Thoracic aorta (tissue), 2 donors: ENCODE data around the gene ZNF212. TPM values are rescaled to one million over a fixed set of nuclear protein-coding genes. Genes with fewer than 3 reads are reported as not detected.
"Not testable (repeated sequence)": the region's sequence is repeated elsewhere in the genome, so short reads cannot be mapped to it uniquely, and the experiment has no call there.

Source experiments
- ATAC-seq: fragments of 150-250 bp; one replicate; pipeline ENCODE4 v1.8.0; 2017; ENCODE audit warnings: low read depth; ENCODE audit not compliant: insufficient number of reproducible peaks, low FRiP score
- DNase-seq: peaks from one replicate; pipeline ENCODE4 v3.0.0-alpha.2; 2020; ENCODE audit warnings: low spot score
- H3K27ac ChIP-seq, 2 donors: fragments of 200-600 bp; sonication (generic); 1 replicate in 1 of 2; 2 replicates in 1 of 2; pipeline ENCODE4 v1.5.1; 2016; ENCODE audit warnings: mild to moderate bottlenecking in 2 of 2, moderate library complexity in 2 of 2
- H3K27me3 ChIP-seq: fragments of 200-600 bp; sonication (generic); replicated peaks from 2 replicates; pipeline ENCODE4 v1.6.0; 2016; ENCODE audit warnings: mild to moderate bottlenecking; ENCODE audit not compliant: insufficient read depth
- H3K36me3 ChIP-seq: fragments of 200-600 bp; sonication (generic); one replicate; pipeline ENCODE4 v1.5.1; 2016
- H3K4me1 ChIP-seq, 2 donors: fragments of 200-600 bp; sonication (generic); 1 replicate in 1 of 2; 2 replicates in 1 of 2; pipeline versions ENCODE4 v1.5.1 to v1.6.0; 2016; ENCODE audit warnings: low read depth in 2 of 2, mild to moderate bottlenecking in 1 of 2; ENCODE audit not compliant: control insufficient read depth in 1 of 2
- H3K4me3 ChIP-seq: fragments of 200-600 bp; sonication (generic); 2 replicates; pipeline ENCODE4 v1.5.1; 2016; ENCODE audit warnings: mild to moderate bottlenecking
- H3K9me3 ChIP-seq: fragments of 200-600 bp; sonication (generic); 2 replicates; pipeline ENCODE4 v1.5.1; 2016
- CTCF ChIP-seq: fragments of 200-600 bp; sonication (generic); IDR thresholded peaks from one replicate; pipeline ENCODE4 v1.5.1; 2019; ENCODE audit warnings: antibody characterized with exemption
- total RNA-seq, 2 donors: library from RNA; depleted of rRNA; stranded (reverse); fragments of >200 nt; gene quantifications; one replicate each; pipeline versions ENCODE4 v1.1.0 to v1.2.3, GENCODE V29; 2016

Gene ZNF212
- total RNA-seq, 2 donors from 2014 or later: 6.6 to 8.3 TPM

DNA sequence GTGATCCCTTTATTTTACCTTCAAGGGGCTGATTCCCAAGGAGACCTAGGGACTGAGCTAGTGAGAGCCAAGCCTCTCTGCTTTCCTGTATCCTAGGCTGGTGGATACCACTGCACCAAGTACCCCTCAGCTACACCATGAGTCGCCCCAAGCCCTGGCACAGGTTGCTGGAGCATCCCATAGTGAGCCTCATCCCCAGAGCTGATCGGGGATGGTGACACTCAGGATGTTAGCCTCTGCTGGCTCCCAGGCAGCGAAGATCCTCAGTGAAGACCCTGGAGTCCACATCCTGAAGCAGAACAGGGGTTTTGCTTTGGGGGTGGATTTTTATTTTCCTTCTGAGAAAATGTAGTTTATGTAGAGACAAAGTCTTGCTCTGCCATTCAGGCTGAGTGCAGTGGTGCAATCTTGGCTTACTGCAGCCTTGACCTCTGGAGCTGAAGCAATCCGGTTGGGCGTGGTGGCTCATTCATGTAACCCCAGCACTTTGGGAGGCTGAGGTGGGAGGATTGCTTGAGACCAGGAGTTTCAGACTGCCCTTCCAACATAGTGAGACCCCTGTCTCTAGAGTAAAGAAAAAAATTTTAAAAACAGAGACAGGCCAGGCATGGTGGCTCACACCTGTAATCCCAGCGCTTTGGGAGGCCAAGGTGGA lies 12.5 kb upstream of the ZNF212 start:
- H3K27me3 ChIP-seq: no peaks in the 10 kb centered on the region
- H3K27ac ChIP-seq: no peak overlapping the region
- no peaks in the 10 kb centered on the region for H3K4me1 ChIP-seq
- DNase-seq (no peak), ATAC-seq (no peak)
- H3K36me3 ChIP-seq: peaks cover 19% of the 10 kb centered on the region
- H3K4me3 ChIP-seq: no peak overlapping the region
- H3K9me3 ChIP-seq: no peaks in the 10 kb centered on the region
- no peak for TF ChIP-seq CTCF

DNA sequence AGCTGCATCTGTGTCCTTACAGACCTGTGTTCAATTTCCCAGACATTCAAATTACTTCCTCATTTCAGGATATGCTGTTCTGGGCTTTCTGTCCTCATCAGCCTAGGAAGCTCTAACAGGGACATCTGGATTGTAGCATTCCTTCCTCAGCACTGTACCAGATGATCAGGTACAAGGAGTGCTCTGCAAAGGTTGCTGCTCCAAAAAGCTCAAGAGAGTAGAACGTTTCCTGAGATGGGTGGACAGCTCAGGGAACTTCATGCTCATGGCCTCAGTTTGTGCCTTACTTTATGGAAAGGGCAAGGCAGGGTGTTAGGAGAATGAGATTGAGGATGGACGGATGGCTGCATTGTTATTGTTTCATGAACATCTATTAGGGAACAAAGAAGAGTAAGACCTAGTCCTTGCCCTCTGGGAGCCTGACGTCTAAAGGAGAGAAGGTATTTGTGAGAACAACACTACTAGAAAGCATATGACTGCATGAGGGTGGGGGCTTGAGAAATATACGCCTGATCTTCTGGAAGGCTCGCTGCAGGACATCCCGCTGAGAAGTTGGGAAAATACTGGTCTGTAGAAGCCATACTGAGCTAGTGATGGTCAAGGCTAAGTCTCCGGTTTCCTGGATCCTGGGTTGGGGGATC lies 10.5 kb upstream of the ZNF212 start:
- Histone ChIP-seq H3K4me1 (no peaks in the 10 kb centered on the region), H3K9me3 (no peaks in the 10 kb centered on the region), H3K27me3 (no peaks in the 10 kb centered on the region), H3K27ac (no peak overlapping the region), H3K4me3 (no peak overlapping the region), H3K36me3 (peaks cover 12% of the 10 kb centered on the region)
- ATAC-seq (no peak), DNase-seq (no peak)
- TF ChIP-seq CTCF: no peak

DNA sequence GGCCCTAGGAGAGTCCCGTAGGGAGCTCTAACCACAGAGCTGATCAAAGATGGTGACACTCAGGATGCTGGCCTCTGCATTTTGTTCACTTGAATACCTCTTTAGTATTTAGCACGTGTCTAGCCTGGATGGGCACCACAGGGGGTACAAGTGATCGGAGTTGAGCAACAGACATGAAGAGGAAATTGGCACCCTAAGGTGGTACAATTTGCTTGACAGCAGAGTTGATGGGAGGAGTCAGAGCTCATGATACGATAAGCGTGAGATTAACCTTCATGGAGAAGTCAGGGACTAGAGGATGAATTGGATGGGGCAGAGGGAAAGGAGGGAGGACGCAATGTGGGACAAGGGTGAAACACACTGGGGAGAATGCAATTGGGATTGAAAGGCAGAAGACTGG lies 9.9 kb upstream of the ZNF212 start:
- no peaks in the 10 kb centered on the region for H3K27me3 ChIP-seq
- H3K4me1 ChIP-seq: no peaks in the 10 kb centered on the region
- no peak for TF ChIP-seq CTCF
- peaks cover 11% of the 10 kb centered on the region for H3K36me3 ChIP-seq
- no peak overlapping the region for H3K4me3 ChIP-seq
- H3K27ac ChIP-seq: no peak overlapping the region
- DNase-seq: no peak
- H3K9me3 ChIP-seq: no peaks in the 10 kb centered on the region
- ATAC-seq: no peak

GRCh38 chr7:149232362-149232761 lies 7.1 kb upstream of the ZNF212 start:
- Histone ChIP-seq H3K36me3 (no peaks in the 10 kb centered on the region), H3K27me3 (no peaks in the 10 kb centered on the region), H3K9me3 (no peaks in the 10 kb centered on the region), H3K4me1 (no peaks in the 10 kb centered on the region), H3K4me3 (no peak overlapping the region), H3K27ac (no peak overlapping the region)
- ATAC-seq (no peak), DNase-seq (no peak)
- TF ChIP-seq CTCF: no peak

DNA sequence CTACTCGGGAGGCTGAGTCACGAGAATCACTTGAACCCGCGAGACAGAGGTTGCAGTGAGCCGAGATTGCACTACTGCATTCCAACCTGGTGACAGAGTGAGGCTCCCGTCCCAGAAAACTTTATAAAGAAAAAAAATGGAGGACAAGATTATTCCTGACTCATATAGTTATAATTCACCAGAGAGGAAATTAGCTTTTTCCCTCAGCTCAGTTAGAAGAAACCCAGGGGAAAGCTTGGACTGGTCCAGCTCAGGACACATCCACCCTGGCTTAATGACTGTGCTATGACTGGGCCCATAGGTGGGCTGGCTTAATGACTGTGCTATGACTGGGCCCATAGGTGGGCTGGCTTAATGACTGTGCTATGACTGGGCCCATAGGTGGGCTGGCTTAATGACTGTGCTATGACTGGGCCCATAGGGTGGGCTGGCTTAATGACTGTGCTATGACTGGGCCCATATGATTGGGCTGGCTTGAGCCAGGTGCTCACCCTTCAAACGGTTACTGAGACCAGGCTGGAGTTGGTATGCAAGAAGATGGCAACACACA lies 5.7 kb upstream of the ZNF212 start:
- ATAC-seq, H3K36me3 ChIP-seq, H3K9me3 ChIP-seq, DNase-seq, H3K4me3 ChIP-seq, H3K27me3 ChIP-seq, H3K27ac ChIP-seq, H3K4me1 ChIP-seq: not testable (repeated sequence)
